GM12865 (cell line): ENCODE measurements around the gene VSIR.

ENCODE experiments used
- DNase-seq: peaks from one replicate; pipeline ENCODE4 v3.0.0; 2010; ENCODE audit warnings: low read depth
- H3K4me3 ChIP-seq: 2 replicates; pipeline ENCODE4 v1.5.1; 2011; ENCODE audit warnings: mild to moderate bottlenecking, low read depth, low read length, control low read depth
- TF ChIP-seq, protein P1 (sequence below): IDR thresholded peaks from 2 replicates; pipeline ENCODE4 v1.5.1; 2011; ENCODE audit warnings: low read length, control low read depth, low read depth, inconsistent platforms; ENCODE audit not compliant: insufficient read depth; ENCODE audit errors: missing control alignments

Gene VSIR

DNA sequence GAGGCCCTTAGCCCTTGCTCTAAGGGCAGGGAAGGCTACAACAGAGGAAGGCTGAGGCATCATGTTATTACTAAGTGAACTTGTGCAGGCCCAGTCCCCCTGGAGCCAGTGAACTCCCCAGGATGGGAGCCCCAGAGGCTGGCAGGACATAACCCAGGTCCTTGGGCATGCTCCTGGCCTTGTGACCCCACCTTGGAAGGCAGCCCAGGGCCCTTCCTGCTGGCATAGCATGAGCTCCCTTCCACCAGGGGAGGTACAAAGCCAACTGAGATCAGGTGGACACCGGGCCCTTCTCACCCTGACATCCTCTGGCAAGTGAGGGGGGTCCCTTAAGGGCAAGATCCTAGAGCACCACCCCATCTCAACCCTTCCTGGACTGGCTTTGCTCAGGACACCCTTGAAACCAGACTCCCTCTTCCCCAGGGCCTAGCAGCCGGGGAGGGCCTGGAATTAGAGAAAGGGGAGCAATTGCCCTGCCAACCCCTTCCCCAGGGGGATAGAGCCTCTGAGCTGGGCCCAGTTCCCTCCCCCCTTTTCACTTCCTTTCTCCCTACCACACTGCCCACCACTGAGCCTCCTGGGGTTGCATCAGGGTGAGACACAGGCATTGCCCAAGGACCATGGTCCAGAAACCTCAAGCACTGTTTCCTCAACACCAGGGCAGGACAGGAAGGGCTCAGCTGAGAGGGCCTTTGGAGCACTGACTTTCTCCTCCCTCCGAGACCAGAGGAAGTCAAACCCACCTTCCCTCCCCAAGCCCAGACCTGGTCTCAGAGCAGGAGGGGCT is 1.8 kb upstream of the VSIR start:
- TF ChIP-seq, protein P1, sequence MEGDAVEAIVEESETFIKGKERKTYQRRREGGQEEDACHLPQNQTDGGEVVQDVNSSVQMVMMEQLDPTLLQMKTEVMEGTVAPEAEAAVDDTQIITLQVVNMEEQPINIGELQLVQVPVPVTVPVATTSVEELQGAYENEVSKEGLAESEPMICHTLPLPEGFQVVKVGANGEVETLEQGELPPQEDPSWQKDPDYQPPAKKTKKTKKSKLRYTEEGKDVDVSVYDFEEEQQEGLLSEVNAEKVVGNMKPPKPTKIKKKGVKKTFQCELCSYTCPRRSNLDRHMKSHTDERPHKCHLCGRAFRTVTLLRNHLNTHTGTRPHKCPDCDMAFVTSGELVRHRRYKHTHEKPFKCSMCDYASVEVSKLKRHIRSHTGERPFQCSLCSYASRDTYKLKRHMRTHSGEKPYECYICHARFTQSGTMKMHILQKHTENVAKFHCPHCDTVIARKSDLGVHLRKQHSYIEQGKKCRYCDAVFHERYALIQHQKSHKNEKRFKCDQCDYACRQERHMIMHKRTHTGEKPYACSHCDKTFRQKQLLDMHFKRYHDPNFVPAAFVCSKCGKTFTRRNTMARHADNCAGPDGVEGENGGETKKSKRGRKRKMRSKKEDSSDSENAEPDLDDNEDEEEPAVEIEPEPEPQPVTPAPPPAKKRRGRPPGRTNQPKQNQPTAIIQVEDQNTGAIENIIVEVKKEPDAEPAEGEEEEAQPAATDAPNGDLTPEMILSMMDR: no peak
- no peak overlapping the region for H3K4me3 ChIP-seq
- no peak for DNase-seq

- TF ChIP-seq, protein P1: no peak
- H3K4me3 ChIP-seq: peak overlapping the region; percentile 74
- DNase-seq: no peak
Observed at GRCh38 chr10:71772832-71773220, 494 bp downstream of the VSIR start.

DNA sequence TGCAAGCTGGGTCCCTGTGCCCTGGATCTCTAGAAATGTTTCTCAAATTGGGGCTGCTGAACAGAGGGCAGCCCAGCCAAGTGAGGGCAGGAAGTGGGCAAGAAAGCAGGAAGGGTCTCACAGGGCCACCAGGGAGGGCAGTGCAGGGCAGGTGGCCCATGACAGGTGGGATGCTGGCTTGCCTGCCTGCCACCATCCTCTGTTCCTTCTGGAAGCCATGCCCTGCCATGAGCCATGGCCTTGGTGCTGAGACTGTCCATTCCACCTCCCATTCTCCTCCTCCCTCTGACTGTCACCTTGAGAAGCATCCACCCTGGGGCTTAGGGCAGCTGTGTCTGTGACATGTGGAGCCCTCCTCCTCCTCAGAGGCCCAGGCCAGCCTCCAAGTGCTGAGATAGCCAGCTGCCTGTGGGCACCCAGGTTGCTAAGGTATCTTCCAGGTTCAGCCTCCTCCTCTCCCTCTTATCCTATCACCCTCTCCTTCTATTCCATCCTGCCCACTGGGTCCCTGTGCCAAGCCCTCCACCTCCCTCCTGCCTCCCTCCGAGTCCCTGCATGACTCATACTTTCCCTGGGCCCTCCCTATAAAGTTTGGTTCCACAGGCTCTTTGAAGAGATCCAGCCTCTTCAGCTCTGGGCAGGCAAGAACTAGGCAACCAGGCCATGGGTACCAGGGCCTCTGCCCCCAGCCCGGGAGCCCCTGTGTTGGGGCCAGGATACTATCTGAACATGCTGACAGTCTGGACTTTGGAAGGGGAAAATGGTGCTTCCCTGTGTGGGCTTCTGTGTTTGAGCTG is 1.3 kb downstream of the VSIR start:
- TF ChIP-seq, protein P1: no peak
- no peak for DNase-seq
- peak overlapping the region; percentile 74; the same call in 1 of the 2 replicates for H3K4me3 ChIP-seq

DNA sequence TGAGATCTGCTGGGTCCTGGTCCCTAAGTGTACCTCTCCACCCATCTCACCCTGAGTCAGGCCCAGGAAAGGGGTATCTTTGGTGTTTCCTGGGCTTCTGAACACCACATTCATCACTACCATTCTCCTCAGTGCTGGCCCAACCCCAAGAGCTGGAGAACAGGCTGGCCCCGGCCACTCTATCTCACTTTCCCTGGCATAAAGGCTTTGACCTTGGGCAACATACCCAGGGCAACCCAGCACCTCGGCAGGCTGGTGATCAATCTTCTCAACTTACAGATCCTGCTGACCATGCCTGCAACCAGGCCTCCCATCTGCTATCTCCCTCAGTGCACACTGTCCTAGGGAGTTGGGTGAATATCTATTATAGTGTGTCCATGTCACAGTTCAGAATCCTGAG is 2.1 kb downstream of the VSIR start:
- TF ChIP-seq, protein P1: no peak
- no peak overlapping the region for H3K4me3 ChIP-seq

DNA sequence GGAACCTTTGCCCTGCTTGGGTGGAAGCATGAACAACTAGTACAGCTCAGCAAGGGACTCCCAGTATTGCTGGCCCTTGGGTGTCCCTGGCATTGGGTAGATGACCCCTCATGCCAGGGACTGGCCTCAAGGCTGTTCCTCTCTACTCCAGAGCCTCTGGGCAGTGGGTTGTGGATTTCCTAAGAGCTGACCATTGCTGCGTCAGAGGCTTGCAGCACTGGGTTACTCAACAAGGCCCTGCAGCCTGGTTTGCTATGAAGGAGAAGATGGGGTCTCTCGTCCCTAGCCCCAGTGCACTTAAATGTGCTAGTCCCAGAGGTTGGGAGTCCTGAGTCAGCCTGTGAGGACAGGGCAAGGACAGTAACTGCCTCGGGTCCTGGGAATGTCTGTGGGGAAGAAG is 2.5 kb downstream of the VSIR start:
- TF ChIP-seq, protein P1: no peak
- DNase-seq: no peak
- H3K4me3 ChIP-seq: no peak overlapping the region

More for the DNA sequence above, 2.1 kb downstream of the VSIR start:
- DNase-seq: no peak

- no peak overlapping the region for H3K4me3 ChIP-seq
- TF ChIP-seq, protein P1: no peak
- DNase-seq: no peak
Observed at GRCh38 chr10:71770255-71770654, 3.1 kb downstream of the VSIR start.
